Parathyroid adenoma (tissue), 2 donors: ENCODE measurements around the gene AGGF1.

Experiments
- H2AFZ ChIP-seq: fragments of 300-600 bp; sonication (generic); one replicate; pipeline ENCODE4 v1.7.0; 2017; ENCODE audit warnings: antibody characterized with exemption, mild to moderate bottlenecking
- H3K27ac ChIP-seq: fragments of 300-600 bp; sonication (generic); one replicate; pipeline ENCODE4 v1.7.0; 2017
- H3K27me3 ChIP-seq: fragments of 300-600 bp; sonication (generic); one replicate; pipeline ENCODE4 v1.7.0; 2017; ENCODE audit warnings: low read length; ENCODE audit not compliant: control insufficient read depth, insufficient read depth
- H3K36me3 ChIP-seq: fragments of 300-600 bp; sonication (generic); one replicate; pipeline ENCODE4 v1.7.0; 2017; ENCODE audit warnings: low read length; ENCODE audit not compliant: control insufficient read depth, insufficient read depth
- H3K4me1 ChIP-seq: fragments of 300-600 bp; sonication (generic); one replicate; pipeline ENCODE4 v1.7.0; 2017; ENCODE audit warnings: control low read depth
- H3K4me2 ChIP-seq: fragments of 300-600 bp; sonication (generic); one replicate; pipeline ENCODE4 v1.7.0; 2017; ENCODE audit warnings: low read length
- H3K4me3 ChIP-seq: fragments of 300-600 bp; sonication (generic); one replicate; pipeline ENCODE4 v1.7.0; 2017; ENCODE audit warnings: low read depth, low read length
- H3K79me2 ChIP-seq: fragments of 300-600 bp; sonication (generic); one replicate; pipeline ENCODE4 v1.7.0; 2017; ENCODE audit warnings: control low read depth
- H3K9ac ChIP-seq: fragments of 300-600 bp; sonication (generic); one replicate; pipeline ENCODE4 v1.7.0; 2017; ENCODE audit warnings: mild to moderate bottlenecking
- H3K9me3 ChIP-seq: fragments of 300-600 bp; sonication (generic); one replicate; pipeline ENCODE4 v1.7.0; 2017; ENCODE audit warnings: low read length; ENCODE audit not compliant: control insufficient read depth
- CTCF ChIP-seq: fragments of 300-600 bp; sonication (generic); IDR thresholded peaks from one replicate; pipeline ENCODE4 v1.7.0; 2017; ENCODE audit warnings: antibody characterized with exemption, mild to moderate bottlenecking
- donor health status: primary hyperparathyroidism.

Gene AGGF1

GRCh38 chr5:77082280-77082679 is 52.1 kb downstream of the AGGF1 start:
- Histone ChIP-seq H3K4me1 (peaks cover 6% of the 10 kb centered on the region), H2AFZ (no peak overlapping the region), H3K9ac (no peak overlapping the region), H3K79me2 (peaks cover 26% of the 10 kb centered on the region), H3K27ac (no peak overlapping the region), H3K27me3 (no peaks in the 10 kb centered on the region), H3K36me3 (no peaks in the 10 kb centered on the region), H3K4me3 (no peak overlapping the region), H3K4me2 (no peak overlapping the region), H3K9me3 (no peaks in the 10 kb centered on the region)
- TF ChIP-seq CTCF: no peak

- H3K27me3 ChIP-seq: no peaks in the 10 kb centered on the region
- no peak overlapping the region for H3K9ac ChIP-seq
- H3K79me2 ChIP-seq: peaks cover 26% of the 10 kb centered on the region
- H3K4me1 ChIP-seq: peaks cover 6% of the 10 kb centered on the region
- H3K4me3 ChIP-seq: no peak overlapping the region
- H2AFZ ChIP-seq: no peak overlapping the region
- no peak overlapping the region for H3K4me2 ChIP-seq
- no peaks in the 10 kb centered on the region for H3K9me3 ChIP-seq
- H3K27ac ChIP-seq: no peak overlapping the region
- no peaks in the 10 kb centered on the region for H3K36me3 ChIP-seq
- TF ChIP-seq CTCF: no peak
Measured at GRCh38 chr5:77083088-77083487, 52.9 kb downstream of the AGGF1 start.

GRCh38 chr5:77086368-77086688 is 56.1 kb downstream of the AGGF1 start:
- Histone ChIP-seq H3K4me2 (peak overlapping the region; percentile 84), H2AFZ (peak overlapping the region; percentile 92), H3K27ac (peak overlapping the region; percentile 91), H3K4me3 (peak overlapping the region; percentile 61), H3K4me1 (peaks cover 4% of the 10 kb centered on the region), H3K27me3 (no peaks in the 10 kb centered on the region), H3K79me2 (peaks cover 23% of the 10 kb centered on the region), H3K9ac (peak overlapping the region; percentile 74), H3K36me3 (no peaks in the 10 kb centered on the region), H3K9me3 (no peaks in the 10 kb centered on the region)
- no peak for TF ChIP-seq CTCF

GRCh38 chr5:77086689-77087483 is 56.7 kb downstream of the AGGF1 start, which contains the start of gene ZBED3:
Gene ZBED3, minus strand, starts transcription at chr5:77087285. Its CDS starts 9,407 bp downstream, at chr5:77077878.
- Histone ChIP-seq H3K4me3 (peak within 1 kb of the TSS; percentile 61), H3K79me2 (peaks cover 23% of the 10 kb centered on the region), H3K9ac (peak within 1 kb of the TSS; percentile 74), H3K4me2 (peak within 1 kb of the TSS; percentile 84), H3K27ac (peak within 1 kb of the TSS; percentile 91), H3K27me3 (no peaks in the 10 kb centered on the region), H3K9me3 (no peaks in the 10 kb centered on the region), H2AFZ (peak within 1 kb of the TSS; percentile 92), H3K4me1 (peaks cover 4% of the 10 kb centered on the region), H3K36me3 (no peaks in the 10 kb centered on the region)
- TF ChIP-seq CTCF: no peak
